OCI-LY7 (cell line): ENCODE results near the gene NCAPD2.
"Not testable (repeated sequence)": the region's sequence is repeated elsewhere in the genome, so short reads cannot be mapped to it uniquely, and the experiment has no call there.

Source experiments
- EZH2phosphoT487 ChIP-seq: fragments of 200-600 bp; sonication (generic); IDR thresholded peaks from 2 replicates; pipeline ENCODE4 v1.6.1; 2018; ENCODE audit warnings: low read depth, borderline replicate concordance, mild to moderate bottlenecking, mixed run types, antibody characterized with exemption, low read length, moderate library complexity, mixed read lengths
- TF ChIP-seq, protein P1 (sequence below): fragments of 200-600 bp; sonication (generic); conservative IDR thresholded peaks from 2 replicates; pipeline ENCODE4 v1.5.1; 2014; ENCODE audit warnings: mild to moderate bottlenecking, antibody characterized with exemption, low read length, moderate library complexity, mixed read lengths

DNA sequence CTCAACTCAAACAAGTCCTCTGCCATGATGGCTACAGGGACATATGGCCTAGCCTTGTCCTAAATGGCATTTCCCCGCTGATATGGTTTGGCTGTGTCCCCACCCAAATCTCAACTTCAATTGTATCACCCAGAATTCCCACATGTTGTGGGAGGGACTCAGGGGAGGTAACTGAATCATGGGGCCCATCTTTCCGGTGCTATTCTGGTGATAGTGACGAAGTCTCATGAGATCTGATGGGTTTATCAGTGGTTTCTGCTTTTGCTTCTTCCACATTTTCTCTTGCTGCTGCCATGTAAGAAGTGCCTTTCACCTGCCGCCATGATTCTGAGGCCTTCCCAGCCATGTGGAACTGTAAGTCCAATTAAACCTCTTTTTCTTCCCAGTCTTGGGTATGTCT, 27.2 kb upstream of the NCAPD2 start:
- TF ChIP-seq, protein P1, sequence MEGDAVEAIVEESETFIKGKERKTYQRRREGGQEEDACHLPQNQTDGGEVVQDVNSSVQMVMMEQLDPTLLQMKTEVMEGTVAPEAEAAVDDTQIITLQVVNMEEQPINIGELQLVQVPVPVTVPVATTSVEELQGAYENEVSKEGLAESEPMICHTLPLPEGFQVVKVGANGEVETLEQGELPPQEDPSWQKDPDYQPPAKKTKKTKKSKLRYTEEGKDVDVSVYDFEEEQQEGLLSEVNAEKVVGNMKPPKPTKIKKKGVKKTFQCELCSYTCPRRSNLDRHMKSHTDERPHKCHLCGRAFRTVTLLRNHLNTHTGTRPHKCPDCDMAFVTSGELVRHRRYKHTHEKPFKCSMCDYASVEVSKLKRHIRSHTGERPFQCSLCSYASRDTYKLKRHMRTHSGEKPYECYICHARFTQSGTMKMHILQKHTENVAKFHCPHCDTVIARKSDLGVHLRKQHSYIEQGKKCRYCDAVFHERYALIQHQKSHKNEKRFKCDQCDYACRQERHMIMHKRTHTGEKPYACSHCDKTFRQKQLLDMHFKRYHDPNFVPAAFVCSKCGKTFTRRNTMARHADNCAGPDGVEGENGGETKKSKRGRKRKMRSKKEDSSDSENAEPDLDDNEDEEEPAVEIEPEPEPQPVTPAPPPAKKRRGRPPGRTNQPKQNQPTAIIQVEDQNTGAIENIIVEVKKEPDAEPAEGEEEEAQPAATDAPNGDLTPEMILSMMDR: not testable (repeated sequence)
- TF ChIP-seq EZH2phosphoT487: not testable (repeated sequence)
